ENCODE results near the gene EPAS1. TPM values are rescaled to one million over a fixed set of nuclear protein-coding genes. Genes with fewer than 3 reads are reported as not detected.

Gene EPAS1
- total and polyA plus RNA-seq, 2 of the 13 experiments (the other 11 are each of a cell fraction or from before 2014, with no cell fraction given), result 47.1 to 182 TPM

DNA sequence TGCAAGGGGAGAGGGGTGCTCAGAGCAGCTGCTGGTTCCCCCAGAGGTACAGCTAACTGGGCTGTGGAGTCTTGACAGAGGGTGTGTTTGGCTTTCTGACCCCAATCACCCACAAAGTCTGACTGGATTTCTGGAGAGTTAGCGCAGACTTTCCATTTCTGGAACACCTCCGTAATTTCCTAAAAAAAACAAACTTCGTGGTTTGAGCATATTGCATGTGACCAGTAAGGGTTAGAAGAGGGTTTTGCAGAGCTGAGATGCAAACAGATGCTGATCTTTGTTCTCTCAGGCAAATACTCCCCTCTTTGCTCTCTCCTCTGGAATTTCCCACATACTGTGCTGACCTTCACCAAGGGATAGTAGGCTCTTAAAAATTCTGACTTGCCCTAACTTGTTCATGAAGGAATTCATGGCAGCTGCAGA lies 137.7 kb downstream of the EPAS1 start (continued):
- TF ChIP-seq ZNF597 (CRISPR knock-in tag; IDR thresholded peaks at IDR 0.05), result no peak
- TF ChIP-seq, protein P1, sequence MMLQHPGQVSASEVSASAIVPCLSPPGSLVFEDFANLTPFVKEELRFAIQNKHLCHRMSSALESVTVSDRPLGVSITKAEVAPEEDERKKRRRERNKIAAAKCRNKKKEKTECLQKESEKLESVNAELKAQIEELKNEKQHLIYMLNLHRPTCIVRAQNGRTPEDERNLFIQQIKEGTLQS (CRISPR knock-in tag; IDR thresholded peaks at IDR 0.05), result peak; percentile 30; the same call in 1 of the 2 replicates
- TF ChIP-seq TGIF2 (CRISPR knock-in tag; IDR thresholded peaks at IDR 0.05), result no peak
- 0 out of 2 replicates have a peak, but pooled peaks have one; percentile 64 for TF ChIP-seq KAT7 (CRISPR knock-in tag; IDR thresholded peaks at IDR 0.05; ENCODE audit: borderline replicate concordance)
- TF ChIP-seq HOXD1 (CRISPR knock-in tag; IDR thresholded peaks at IDR 0.05), result no peak
- peak; percentile 31; the same call in 1 of the 2 replicates for TF ChIP-seq KDM6A (CRISPR knock-in tag; IDR thresholded peaks at IDR 0.05; ENCODE audit: low read depth)
- peak; percentile 18; the same call in 1 of the 2 replicates for TF ChIP-seq CEBPG (CRISPR knock-in tag; IDR thresholded peaks at IDR 0.05)
- TF ChIP-seq ASH2L (IDR thresholded peaks at IDR 0.05; ENCODE audit: insufficient read length, low read depth, low read length), result peak; percentile 15
- TF ChIP-seq, protein P2, sequence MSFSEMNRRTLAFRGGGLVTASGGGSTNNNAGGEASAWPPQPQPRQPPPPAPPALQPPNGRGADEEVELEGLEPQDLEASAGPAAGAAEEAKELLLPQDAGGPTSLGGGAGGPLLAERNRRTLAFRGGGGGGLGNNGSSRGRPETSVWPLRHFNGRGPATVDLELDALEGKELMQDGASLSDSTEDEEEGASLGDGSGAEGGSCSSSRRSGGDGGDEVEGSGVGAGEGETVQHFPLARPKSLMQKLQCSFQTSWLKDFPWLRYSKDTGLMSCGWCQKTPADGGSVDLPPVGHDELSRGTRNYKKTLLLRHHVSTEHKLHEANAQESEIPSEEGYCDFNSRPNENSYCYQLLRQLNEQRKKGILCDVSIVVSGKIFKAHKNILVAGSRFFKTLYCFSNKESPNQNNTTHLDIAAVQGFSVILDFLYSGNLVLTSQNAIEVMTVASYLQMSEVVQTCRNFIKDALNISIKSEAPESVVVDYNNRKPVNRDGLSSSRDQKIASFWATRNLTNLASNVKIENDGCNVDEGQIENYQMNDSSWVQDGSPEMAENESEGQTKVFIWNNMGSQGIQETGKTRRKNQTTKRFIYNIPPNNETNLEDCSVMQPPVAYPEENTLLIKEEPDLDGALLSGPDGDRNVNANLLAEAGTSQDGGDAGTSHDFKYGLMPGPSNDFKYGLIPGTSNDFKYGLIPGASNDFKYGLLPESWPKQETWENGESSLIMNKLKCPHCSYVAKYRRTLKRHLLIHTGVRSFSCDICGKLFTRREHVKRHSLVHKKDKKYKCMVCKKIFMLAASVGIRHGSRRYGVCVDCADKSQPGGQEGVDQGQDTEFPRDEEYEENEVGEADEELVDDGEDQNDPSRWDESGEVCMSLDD (CRISPR knock-in tag; IDR thresholded peaks at IDR 0.05; ENCODE audit: borderline replicate concordance), result peak; percentile 39; the same call in 1 of the 2 replicates
- TF ChIP-seq THRA (CRISPR knock-in tag; IDR thresholded peaks at IDR 0.05; ENCODE audit: borderline replicate concordance), result peak; percentile 63; the same call in 1 of the 2 replicates
